Measurements from ENCODE around the gene OGDH.

OGDH gene

DNA sequence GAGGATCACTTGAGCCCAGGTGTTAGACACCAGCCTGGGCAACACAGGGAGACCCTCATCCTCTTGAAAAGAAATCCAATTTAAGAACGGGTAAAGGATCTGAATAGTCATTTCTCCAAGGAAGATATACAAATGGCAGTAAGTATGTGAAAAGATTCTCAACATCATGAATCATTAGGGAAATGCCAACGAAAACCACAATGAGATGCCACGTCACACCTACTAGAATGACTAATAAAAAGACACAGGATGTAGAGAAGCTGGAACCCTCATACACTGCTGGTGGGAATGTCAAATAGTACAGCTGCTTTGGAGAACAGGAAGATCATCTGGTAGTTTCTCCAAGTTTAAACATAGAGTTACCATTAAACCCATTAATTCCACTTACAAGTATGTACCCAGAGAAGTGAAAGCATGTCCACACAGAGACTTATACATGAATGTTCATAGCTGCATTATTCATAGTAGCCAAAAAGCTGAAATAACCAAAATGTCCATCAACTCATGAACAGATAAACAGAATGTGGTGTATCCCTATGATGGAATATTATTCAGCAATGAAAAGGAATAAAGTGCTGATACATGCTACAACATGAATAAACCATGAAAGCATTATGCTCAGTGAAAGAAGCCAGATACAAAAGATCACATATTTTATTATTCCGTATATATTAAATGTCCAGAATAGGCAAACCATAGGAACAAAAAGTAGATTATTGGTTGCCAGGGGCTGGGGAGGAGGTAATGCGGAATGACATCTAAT is 129.2 kb downstream of the OGDH start:
- DNase-seq (ENCODE audit: low read depth, low spot score) = peak; percentile 94

DNA sequence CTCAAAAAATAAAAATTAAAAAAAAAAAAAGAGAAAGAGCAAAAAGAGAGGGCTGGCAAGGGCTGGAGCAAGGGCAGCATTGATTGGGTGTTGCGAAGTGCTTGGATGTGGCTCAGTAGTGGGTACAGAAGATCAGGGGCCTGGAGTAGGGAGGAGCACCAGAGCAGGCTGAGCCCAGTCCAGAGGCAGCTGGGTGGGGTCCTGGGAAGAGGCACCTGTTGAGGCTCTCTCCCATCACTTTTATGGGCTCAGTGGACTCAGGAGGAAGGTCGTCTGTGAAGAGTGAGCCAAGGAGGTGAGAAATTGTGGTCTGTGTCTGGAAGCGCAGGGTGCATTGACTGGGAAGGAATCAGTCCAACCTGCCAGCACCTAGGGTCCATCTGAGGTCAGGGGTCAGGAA is 130.5 kb downstream of the OGDH start:
- no peak for DNase-seq (ENCODE audit: low read depth, low spot score)

DNA sequence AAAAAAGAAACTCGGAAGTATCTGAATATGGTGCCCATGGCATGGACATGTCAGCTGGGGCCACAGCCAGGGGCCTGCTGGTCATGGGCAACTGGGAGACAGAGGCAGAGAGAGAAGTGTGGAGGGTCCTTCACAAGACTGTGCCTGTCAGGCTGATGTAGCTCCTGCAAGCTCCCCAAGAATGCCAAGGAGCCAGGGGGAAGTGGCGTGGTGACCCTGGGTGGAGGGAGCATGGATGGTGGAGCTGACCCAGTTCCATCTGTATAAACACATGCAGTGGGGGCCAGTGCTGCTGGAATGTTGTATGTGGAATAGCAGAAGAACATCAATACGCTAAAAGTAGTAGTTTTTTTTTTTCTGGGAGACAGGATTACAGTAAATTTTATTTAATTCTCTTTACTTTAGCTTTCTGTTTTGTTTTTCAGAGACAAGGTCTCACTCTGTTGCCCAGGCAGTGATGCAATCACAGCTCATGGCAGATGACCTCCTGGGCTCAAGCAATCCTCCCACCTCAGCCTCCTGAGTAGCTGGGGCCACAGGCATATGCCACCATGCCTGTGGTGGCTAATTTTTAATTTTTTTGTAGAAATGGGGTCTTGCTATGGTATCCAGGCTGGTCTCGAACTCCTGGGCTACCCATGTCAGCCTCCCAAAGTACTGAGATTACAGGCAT is 131.8 kb downstream of the OGDH start:
- no peak for DNase-seq (ENCODE audit: low read depth, low spot score)

DNA sequence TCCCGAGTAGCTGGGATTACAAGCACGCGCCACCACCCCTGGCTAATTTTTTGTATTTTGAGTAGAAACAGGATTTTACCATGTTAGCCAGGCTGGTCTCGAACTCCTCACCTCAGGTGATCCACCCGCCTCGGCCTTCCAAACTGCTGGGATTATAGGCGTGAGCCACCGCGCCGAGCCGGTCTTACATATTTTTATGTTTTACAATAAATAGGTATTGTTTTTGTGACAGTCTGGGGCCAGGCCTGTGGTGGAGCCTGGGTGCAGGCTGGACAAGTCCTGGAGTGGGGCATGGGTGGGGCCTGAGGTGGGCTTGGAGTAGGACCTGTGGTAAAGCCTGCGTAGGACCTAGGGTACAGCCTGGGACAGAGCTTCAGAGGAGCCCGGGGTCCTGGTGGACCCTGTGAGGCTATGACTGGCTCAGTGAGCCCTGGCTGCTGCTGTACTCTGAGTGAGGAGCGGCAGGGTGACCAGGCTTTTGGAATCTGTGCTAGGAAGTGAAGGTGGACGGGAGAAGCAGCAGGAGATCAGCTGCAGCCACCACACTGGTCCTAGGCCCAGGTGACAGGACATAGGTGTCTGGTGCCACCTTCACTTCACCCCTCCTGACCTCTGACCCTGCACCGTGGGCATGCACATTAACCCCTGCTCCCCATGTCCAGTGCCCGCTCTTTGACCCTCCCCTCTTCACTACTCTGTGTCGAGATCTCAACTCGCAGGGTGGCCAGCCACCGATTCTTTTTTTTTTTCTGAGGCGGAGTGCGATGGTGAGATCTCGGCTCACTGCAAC is 132.6 kb downstream of the OGDH start:
- DNase-seq (ENCODE audit: low read depth, low spot score) = no peak

DNA sequence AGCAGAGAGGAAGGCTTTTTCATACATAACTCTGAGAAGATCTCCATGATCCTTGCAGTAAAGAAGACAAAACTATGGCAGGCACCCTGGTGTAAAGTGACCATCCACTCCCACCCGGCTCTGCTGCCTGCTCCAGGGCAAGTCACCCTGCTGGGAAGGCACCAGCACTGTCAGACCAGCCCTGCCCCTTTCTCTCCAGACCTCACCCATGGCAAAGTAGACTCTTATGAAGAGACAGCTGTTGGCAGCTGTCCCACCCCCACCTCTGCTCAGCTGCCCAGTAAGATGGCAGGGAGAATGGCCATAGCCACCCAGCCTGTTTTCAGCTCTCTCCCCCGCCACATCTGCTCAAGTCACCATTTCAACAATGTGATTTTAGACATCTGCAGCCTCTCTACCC is 133.6 kb downstream of the OGDH start:
- DNase-seq (ENCODE audit: low read depth, low spot score) = no peak

DNA sequence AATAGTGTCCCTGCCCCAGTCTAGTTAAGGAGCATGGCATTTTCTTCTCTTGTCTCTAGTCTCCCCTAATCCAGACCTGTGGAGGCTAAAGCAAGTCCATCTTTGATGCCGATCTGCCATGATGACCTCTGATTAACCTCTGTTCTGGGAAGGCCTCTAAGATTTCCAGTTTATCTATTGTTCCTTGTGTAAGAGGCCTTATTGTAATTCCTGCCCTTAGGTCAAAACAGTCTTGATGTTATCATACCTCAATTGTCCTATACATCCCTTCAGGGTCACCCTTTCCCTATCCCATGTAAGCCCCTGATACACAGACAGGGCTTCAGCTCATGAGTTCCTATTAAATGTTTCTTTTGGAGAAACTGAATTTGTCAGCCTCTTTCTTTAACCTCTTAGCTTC is 137.3 kb downstream of the OGDH start:
- DNase-seq (ENCODE audit: low read depth, low spot score) = no peak

DNA sequence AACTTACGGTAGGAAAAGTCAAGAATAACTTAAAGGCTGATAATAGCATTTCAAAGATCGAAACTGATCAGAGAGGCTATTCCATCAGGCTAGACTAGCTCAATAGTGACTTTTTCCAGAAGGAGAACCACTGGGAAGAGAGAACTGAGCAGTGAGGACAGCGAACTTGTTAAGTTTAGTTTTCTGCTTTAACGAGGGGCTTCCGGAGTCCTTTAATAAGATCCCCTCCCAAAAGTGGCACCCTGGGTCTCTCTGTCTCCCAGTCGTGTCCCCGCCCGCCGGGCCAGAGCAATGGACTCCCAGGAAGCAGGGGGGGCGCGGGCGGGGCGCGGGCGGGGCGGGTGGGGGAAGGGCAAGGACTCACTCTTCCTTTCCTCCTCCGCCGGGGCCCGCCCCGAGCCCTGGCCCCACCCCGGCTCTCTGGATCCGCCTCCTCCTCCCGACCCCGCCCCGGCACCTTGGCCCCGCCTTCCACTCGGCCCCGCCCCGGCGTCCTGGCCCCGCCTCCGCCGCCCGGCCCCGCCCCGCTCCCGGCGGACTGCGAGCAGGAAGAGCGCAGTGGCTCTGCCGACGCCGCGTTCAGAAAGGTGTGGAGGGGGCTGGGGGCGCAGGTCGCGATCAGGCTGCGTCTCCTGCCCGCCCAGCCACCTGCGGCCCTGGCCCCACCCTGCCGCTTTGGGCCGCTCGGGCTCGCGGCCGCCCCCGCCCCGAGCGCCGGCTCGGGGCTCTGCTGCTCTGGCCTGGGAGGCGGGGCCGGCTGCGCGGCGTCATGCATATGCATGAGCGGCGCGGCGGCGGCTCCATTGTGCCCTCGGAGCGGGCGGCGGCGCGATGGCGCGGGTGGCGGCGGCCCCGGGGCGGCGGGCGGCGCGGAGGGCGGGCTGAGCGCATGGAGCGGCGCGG is 141.9 kb downstream of the OGDH start, which contains the start of gene ZMIZ2:
Gene ZMIZ2, plus strand, starts transcription at position 803 of the 903 bp plus-strand sequence. CDS start 7,403 bp downstream, outside the sequence.
- peak; percentile 96 for DNase-seq (ENCODE audit: low read depth, low spot score)

DNA sequence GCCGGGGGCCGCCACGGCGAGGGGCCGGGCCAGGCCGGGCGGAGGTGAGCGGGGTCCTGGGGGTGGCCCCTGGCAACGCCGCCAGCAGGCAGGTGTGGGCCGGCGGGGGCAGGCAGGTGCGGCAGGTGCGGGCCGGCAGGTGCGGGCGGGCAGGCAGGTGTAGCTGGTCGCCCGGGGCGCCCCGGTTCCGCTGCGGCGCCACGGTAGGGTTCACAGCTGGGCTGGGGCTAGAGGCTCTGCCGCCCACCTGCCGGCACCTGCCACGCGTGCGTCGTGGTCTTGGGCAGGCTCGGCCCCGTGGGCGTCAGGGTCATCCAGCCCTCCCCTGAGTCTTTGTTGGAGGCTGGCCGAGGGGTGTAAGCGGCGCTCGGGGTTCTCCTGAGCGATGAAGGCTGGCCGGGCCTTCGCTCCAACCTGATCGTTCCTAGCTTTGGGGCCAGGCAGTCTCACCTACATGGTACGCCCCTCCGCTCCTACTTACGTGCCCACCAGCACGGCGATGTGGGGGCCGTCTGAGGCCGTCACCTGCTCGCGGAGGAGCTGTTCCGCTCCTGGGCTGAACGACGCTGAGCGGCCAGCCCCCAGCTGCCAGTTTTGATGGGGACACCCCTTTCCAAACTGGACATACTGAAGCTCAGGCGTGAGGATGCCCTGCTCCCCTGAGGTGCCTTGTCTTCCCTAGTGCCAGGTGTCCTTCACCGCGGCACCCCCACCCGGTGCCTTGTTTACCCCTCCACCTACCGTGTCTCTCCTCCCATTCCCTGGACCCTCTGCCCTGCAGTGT is 142.7 kb downstream of the OGDH start:
- peak; percentile 24 for DNase-seq (ENCODE audit: low read depth, low spot score)

DNA sequence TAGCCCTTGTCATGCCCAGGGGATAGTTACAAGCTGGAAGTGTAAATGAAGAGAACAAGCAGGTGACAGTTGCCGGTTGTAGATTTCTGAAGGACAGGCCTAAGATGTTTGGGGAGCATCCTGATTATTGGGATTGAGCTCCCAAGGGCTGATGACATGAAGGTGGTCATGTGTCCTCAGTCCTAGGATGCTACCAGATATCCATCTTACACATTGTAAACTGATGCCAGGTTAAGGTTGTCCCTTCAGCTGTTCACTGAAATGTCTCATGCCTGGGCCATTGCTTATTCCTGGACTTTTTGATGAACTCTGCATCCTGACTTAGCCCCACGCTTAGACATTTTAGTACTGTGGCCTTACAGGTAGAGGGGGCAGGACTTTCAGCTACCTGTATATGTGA is 143.6 kb downstream of the OGDH start:
- no peak for DNase-seq (ENCODE audit: low read depth, low spot score)

DNA sequence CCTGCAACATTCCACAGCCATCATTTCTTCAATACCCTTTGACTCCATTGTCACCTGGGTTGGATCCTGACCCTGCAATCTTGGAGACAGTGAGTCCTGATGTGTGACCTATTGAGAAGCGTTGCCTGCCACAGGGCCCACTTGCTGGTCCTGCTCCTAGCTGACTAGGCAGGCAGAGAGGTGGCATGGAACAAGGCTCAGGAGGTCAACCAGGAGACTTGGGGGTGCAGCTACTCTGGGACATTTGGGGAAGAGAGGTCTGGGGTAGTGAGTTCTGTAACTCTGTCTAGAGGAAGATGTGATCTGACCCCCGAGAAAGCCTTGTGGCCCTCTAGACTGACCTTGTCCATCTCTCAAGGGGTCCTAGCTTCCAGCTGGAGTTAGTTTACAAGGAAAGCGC is 144.0 kb downstream of the OGDH start:
- no peak for DNase-seq (ENCODE audit: low read depth, low spot score)

DNA sequence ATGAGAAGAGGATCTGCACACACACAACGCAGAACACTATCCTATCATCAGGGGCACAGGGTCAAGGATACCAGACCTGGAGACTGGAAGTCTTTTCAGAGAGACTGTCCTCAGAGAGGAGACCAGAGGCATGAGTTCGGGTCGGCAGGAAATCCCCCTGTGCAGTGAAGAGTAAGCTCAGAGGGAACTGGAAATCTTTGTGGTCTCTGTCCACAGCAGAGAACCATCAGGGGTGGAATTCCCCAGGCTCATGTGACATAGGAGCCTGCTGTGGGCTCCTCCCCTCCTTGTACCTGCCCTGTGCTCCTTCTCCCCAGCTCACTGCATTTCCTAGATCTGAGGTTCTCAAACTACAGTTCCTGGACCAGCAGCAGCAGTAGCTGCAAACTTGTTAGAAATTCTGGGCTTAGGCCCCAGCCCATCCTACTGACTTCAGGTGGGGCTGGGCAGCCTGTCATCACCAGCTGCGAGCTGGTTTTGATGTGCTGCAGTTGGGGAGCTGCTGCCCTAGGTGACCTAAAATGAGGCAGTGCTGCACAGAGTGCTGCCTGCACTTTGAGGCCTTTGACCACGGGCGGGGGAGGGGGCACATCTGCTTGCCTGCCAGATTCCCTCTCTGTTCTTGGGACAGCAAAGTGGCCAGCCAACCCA is 144.6 kb downstream of the OGDH start:
- peak; percentile 53 for DNase-seq (ENCODE audit: low read depth, low spot score)

DNA sequence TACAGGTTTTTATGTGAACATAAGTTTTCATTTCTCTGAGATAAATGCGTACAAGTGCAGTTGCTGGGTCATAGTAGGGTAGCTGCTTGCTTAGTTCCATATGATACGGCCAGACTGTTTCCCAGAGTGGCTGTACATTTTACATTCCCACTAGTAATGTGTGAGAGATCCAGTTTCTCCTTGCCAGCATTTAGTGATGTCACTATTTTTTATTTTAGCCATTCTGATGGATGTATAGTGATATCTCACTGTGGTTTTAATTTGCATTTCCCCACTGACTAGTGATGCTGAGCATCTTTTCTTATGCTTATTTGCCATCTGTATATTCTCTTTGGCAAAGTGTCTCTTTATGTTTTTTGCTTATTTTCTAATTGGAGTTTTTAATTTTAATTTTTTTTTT is 146.4 kb downstream of the OGDH start:
- no peak for DNase-seq (ENCODE audit: low read depth, low spot score)

DNA sequence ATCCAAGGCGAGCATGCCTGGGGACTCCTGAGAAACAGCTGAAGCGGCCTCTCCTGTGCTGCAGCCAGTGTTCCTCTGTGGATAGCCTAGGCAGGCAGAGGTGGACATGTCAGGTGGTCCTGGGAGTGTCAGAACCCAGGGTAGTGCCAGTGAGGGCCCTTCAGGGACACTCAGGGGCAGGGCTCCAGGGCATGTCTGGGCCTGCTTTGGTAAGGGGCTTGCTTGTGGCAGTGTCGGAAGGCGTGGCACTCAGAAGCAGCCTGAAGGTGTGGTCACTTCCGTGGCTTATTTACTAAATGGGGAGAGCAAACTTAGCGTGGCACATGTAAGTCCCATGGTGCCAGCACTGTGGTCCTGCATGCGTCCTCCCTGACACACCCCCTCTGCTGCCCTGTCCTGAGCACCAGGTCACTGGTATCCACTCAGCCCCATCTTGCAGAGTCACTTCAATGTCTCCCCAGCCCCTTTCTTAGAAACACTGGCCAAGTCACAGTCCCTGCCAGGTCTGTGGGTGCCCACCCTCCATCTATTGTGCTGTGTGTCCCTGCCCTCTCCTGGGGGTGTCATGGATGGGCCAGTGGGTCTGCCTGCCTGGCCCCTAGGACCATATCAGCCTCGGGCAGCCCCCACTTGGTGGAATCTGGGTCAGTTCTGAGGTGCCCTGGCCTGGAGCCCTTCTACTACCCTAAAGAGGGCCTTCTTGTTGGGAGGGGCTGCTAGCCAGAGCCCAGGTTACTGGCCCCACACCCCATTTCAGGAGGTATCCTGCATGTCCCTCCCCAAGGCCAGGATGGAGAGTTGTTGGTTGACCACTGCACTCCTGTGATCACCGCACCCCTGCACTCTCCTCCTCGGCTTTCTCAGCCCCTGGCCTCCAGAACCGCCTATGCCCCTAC is 148.6 kb downstream of the OGDH start:
- no peak for DNase-seq (ENCODE audit: low read depth, low spot score)

DNA sequence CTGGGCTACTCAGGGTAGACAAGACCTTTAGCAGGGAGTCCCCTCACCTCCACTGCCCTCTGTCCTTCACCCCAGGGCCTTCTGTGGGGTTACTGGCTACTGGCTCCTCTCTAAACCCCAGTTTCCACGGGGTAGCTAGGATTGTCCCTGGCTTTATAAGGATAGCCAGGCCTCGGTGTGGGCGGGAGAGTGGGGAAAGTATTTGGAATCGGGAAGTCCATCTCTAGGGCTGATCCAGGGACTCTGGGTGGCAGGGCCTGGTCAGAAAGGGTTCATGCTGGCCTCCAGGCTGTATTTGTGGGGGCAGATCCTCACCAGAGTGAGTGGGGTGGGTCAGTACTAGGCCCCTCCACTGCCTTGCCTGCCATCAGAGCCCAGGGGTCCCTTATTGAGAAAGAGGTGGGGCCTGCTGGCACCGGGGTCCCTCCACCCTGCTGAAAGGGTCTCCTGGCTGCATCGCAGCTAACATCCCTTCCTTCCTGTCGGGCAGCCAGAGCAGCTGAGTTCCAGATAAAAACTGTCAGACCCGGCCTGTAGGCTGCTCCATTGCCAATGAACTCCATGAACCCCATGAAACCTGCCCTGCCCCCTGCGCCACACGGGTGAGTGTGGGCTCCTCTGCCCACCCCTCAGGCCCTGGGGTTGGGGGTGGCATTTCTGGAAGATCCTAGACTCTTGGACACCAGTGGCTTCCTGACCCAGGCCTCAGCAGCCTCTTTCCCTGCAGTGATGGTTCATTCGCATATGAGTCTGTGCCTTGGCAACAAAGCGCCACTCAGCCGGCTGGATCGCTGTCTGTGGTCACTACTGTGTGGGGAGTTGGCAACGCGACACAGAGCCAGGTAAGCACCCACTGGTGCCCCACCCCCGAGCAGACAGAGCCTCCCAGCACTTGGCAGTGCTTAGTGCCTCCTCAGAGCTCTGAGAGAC is 149.5 kb downstream of the OGDH start:
- DNase-seq (ENCODE audit: low read depth, low spot score) = peak; percentile 43

DNA sequence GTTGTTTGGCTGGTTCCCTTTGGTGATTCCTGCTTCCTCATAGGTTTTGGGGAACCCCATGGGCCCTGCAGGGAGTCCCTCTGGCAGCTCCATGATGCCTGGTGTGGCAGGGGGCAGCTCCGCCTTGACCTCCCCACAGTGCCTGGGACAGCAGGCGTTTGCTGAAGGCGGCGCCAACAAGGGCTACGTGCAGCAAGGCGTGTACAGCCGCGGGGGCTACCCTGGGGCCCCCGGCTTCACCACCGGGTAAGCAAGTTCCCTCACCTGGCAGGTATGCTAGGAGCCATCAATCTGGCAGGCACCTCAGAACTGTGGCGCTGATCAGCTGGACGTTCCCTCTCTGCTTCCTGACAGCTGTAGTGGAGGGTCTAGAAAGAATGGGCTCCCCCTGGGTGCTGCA is 150.5 kb downstream of the OGDH start:
- DNase-seq (ENCODE audit: low read depth, low spot score) = no peak

DNA sequence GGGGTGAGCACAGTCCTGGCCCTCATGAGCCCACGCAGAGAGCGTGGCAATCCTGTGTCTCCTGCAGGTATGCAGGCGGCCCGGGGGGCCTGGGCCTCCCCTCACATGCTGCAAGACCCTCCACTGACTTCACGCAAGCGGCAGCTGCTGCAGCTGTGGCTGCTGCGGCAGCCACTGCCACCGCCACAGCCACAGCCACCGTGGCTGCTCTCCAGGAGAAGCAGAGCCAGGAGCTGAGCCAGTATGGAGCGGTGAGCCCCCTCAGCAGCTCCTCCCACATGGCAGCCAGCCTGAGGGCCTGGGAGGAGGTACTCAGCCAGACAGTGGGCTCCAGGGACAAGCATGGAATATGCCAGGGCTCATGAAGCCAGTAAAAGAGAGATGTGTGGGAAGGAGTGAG is 150.9 kb downstream of the OGDH start:
- DNase-seq (ENCODE audit: low read depth, low spot score) = peak; percentile 84

DNA sequence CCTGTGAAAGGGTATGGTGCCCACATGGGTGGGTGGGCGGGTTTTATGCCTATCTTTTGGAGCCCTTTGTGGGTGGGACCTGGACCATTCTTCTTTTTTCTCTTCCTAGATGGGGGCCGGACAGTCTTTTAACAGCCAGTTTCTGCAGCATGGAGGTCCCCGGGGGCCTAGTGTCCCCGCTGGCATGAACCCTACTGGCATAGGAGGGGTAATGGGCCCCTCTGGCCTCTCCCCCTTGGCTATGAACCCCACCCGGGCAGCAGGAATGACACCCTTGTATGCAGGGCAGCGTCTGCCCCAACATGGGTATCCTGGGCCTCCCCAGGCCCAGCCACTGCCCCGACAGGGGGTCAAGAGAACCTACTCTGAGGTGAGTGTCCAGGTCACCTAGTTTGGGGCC is 151.3 kb downstream of the OGDH start:
- no peak for DNase-seq (ENCODE audit: low read depth, low spot score)

Measured in astrocyte of the hippocampus (primary cell).